Kidney (tissue), 22 donors: ENCODE measurements around the gene PEX26. TPM values are rescaled to one million over a fixed set of nuclear protein-coding genes. Genes with fewer than 3 reads are reported as not detected.

Source experiments
- DNase-seq, 5 donors: peaks; one replicate each; pipeline ENCODE4 v3.0.0-alpha.2; 2013 to 2020
- FAIRE-seq: peaks from 2 replicates; lab custom pipeline; 2012; peaks lifted over from hg19 to GRCh38; lab: Jason Lieb, UNC
- H3K27ac ChIP-seq, 2 donors: one replicate each; pipeline ENCODE4 v1.7.0; 2013; ENCODE audit warnings: low read depth in 2 of 2, low read length in 2 of 2, inconsistent platforms in 1 of 2
- H3K27me3 ChIP-seq: one replicate; pipeline ENCODE4 v1.7.1; 2013; ENCODE audit warnings: low read length, inconsistent platforms; ENCODE audit not compliant: control insufficient read depth, insufficient read depth
- H3K36me3 ChIP-seq, 3 donors: one replicate each; pipeline versions ENCODE4 v1.7.0 to v1.7.1; 2013; ENCODE audit warnings: low read length in 3 of 3, control low read depth in 1 of 3, inconsistent platforms in 1 of 3; ENCODE audit not compliant: insufficient read depth in 3 of 3, control insufficient read depth in 2 of 3
- H3K4me1 ChIP-seq, 3 donors: one replicate each; pipeline versions ENCODE4 v1.7.0 to v1.7.1; 2013; ENCODE audit warnings: low read length in 3 of 3, inconsistent platforms in 1 of 3, low read depth in 1 of 3; ENCODE audit not compliant: control insufficient read depth in 2 of 3, insufficient read depth in 2 of 3
- H3K4me3 ChIP-seq, 3 donors: one replicate each; pipeline versions ENCODE4 v1.7.0 to v1.8.1; 2013; ENCODE audit warnings: low read length in 3 of 3, control low read depth in 1 of 3, inconsistent platforms in 1 of 3
- H3K9ac ChIP-seq, 3 donors: one replicate each; pipeline versions ENCODE4 v1.7.0 to v1.7.1; 2013; ENCODE audit warnings: low read length in 3 of 3, control low read depth in 1 of 3, inconsistent platforms in 1 of 3
- H3K9me3 ChIP-seq, 3 donors: one replicate each; pipeline versions ENCODE4 v1.7.0 to v1.7.1; 2013; ENCODE audit warnings: low read length in 3 of 3, control low read depth in 1 of 3, inconsistent platforms in 1 of 3; ENCODE audit not compliant: control insufficient read depth in 2 of 3, insufficient read depth in 1 of 3
- intact Hi-C: fragments of 100-400 bp; cut with DNase I; formaldehyde crosslinking; loops from one replicate; pipeline ENCODE4 v1.11.1; 2022
- long read RNA-seq, 10 donors: library from polyadenylated mRNA in 1 of 10; unstranded in 1 of 10; transcript quantifications; one replicate each; pipeline ENCODE4 v2.0.0 and lab custom pipeline, GENCODE V29; 2021 to 2026
- polyA plus RNA-seq: library from polyadenylated mRNA; stranded (reverse); fragments of 350-450 nt; fragmentation: Illumina TruSeq; extraction: RNeasy Lipid Tissue Mini Kit (QIAGEN cat#74804); gene quantifications from one replicate; pipeline ENCODE4 v1.2.3, GENCODE V29; 2014; ENCODE audit warnings: low read depth, low replicate concordance; ENCODE audit not compliant: insufficient read depth
- total RNA-seq: library from RNA; stranded (reverse); fragmentation: NEBNext Ultra II Directional; extraction: Animal tissue kit (Norgen Biotek cat#: 25700); gene quantifications from one replicate; pipeline ENCODE4 v1.2.1, GENCODE V29; 2021
- TF ChIP-seq, protein P1 (sequence below): IDR thresholded peaks from 3 replicates; pipeline ENCODE4 v1.5.1; 2012; ENCODE audit warnings: mild to moderate bottlenecking, moderate library complexity, borderline replicate concordance; ENCODE audit not compliant: insufficient read depth; ENCODE audit errors: extremely low read depth
- donor health status: control.
- donor health status: control.
- donor health status: control.
- donor health status: control.
- donor health status: control.
- donor health status: DM: yes; HTN: yes; CAD: no.
- donor health status: Normal renal cell carcinoma (clear cell type).

PEX26 gene
- 45.2 TPM for total RNA-seq
- polyA plus RNA-seq = 18.1 TPM
- long read RNA-seq, donor 1, full-length matches to known transcripts = 3 of 3 reads
- long read RNA-seq, donor 1, partial matches to known transcripts = 0 of 3 reads
- long read RNA-seq, donor 1, other reads (novel, unspliced or antisense) = 0 of 3 reads
- long read RNA-seq, donor 2, partial matches to known transcripts = 0 of 1 reads
- long read RNA-seq, donor 2, other reads (novel, unspliced or antisense) = 0 of 1 reads
- long read RNA-seq, donor 3, full-length matches to known transcripts = 1 of 17 reads
- long read RNA-seq, donor 3, partial matches to known transcripts = 16 of 17 reads
- long read RNA-seq, donor 3, other reads (novel, unspliced or antisense) = 0 of 17 reads
- long read RNA-seq, donor 4, partial matches to known transcripts = 9 of 11 reads
- long read RNA-seq, donor 4, other reads (novel, unspliced or antisense) = 0 of 11 reads
- long read RNA-seq, donor 5 = 0 reads
- long read RNA-seq, donor 6 = 0 reads
- long read RNA-seq, donor 7, full-length matches to known transcripts = 2 of 17 reads
- long read RNA-seq, donor 7, partial matches to known transcripts = 0 of 17 reads
- long read RNA-seq, donor 7, other reads (novel, unspliced or antisense) = 15 of 17 reads
- long read RNA-seq, donor 8, partial matches to known transcripts = 35 of 37 reads
- long read RNA-seq, donor 8, other reads (novel, unspliced or antisense) = 0 of 37 reads
- long read RNA-seq, donor 9, partial matches to known transcripts = 22 of 22 reads
- long read RNA-seq, donor 9, other reads (novel, unspliced or antisense) = 0 of 22 reads
- long read RNA-seq, donor 10, partial matches to known transcripts = 47 of 47 reads
- long read RNA-seq, donor 10, other reads (novel, unspliced or antisense) = 0 of 47 reads

DNA sequence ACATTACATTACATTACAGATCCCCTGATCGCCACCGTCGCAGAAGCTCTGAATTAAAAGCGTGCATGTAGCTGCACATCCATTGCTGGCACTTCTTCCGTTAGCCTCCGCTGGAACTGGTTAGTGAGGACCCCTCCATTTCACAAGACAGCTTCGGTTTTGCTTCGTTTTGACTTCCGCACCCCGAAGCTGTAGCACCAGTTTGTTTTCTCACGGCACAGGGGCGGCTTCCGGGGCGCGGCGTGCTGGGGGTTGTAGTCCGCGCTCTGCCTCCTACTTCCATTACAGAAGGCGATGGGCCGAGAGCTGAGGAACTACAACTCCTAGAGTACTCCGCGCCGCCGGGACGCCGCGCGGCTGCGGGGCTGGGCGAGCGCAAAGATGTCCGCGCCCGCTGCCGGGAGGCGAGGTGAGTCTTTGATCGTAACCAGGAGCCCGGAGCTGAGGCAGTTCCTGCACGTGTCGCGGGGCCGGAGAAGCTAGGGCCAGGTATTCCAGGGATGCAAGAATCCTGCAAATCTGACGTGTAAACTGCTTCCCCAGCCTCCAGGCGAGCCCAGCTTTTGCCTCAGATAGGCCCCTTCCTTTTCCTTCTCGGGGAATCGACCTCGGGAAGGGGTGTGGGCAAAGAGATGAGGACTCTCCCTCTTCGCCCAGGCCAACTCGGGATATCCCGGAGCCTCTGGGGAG lies at the start of gene PEX26:
Gene PEX26, plus strand, starts transcription at position 352 of the 690 bp plus-strand sequence. CDS start 387 bp downstream, outside the sequence.
- TF ChIP-seq, protein P1, sequence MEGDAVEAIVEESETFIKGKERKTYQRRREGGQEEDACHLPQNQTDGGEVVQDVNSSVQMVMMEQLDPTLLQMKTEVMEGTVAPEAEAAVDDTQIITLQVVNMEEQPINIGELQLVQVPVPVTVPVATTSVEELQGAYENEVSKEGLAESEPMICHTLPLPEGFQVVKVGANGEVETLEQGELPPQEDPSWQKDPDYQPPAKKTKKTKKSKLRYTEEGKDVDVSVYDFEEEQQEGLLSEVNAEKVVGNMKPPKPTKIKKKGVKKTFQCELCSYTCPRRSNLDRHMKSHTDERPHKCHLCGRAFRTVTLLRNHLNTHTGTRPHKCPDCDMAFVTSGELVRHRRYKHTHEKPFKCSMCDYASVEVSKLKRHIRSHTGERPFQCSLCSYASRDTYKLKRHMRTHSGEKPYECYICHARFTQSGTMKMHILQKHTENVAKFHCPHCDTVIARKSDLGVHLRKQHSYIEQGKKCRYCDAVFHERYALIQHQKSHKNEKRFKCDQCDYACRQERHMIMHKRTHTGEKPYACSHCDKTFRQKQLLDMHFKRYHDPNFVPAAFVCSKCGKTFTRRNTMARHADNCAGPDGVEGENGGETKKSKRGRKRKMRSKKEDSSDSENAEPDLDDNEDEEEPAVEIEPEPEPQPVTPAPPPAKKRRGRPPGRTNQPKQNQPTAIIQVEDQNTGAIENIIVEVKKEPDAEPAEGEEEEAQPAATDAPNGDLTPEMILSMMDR = no peak
- H3K9ac ChIP-seq = peak within 1 kb of the TSS; percentile 76 to 96 (median 89)
- H3K9me3 ChIP-seq = no peaks in the 10 kb centered on the region
- H3K36me3 ChIP-seq = peaks cover 5 to 21% (median 14%) of the 10 kb centered on the region in 3 donors
- intact Hi-C loops = loop anchor here (10.0 kb wide), 2 partner anchors 173 to 253 kb away; no protein-coding TSS in a partner anchor
- peaks cover 0 to 13% (median 10%) of the 10 kb centered on the region in 3 donors for H3K4me1 ChIP-seq
- H3K27ac ChIP-seq = peak within 1 kb of the TSS; percentile 64 to 79
- DNase-seq (peak; percentile 93 to 98 (median 96)), FAIRE-seq (no peak)
- H3K27me3 ChIP-seq = no peaks in the 10 kb centered on the region
- peak within 1 kb of the TSS; percentile 88 to 100 (median 95) for H3K4me3 ChIP-seq

DNA sequence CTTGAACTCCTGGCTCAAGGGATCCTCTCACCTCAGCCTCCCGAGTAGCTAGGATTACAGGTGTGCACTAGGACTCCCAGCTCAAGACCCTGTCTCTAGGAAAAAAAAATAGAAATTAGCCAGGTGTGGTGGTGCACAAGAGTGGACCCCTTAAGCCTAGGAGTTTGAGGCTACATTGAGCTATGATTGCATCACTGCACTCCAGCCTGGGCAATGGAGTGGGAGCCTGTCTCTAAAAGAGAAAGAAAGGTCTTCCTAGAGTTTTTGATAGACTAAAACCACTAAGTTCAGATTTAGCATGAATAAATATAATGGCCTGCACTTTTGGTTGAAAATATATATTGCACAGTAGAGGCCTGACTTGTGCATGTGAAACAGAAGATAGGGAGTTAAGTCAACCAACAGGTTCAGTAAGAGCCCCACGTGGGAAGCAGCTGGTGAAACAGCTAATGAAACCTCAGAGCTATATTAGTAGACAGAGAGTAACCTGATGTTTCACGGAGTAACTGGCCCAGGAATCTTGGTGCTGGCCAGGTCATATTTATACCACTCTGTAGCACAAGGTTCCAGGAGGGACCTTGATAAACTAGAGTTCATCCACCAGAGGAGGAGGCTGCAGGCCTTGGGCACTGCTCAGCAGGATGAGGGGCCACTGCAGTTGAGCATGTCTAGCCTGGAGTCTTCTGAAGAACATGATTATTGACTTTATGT lies 48.8 kb upstream of the PEX26 start:
- H3K36me3 ChIP-seq = no peaks in the 10 kb centered on the region
- H3K4me3 ChIP-seq = no peak overlapping the region
- FAIRE-seq (no peak), DNase-seq (no peak)
- H3K27ac ChIP-seq = no peak overlapping the region
- TF ChIP-seq, protein P1 = no peak
- peaks cover 0 to 8% (median 7%) of the 10 kb centered on the region in 3 donors for H3K4me1 ChIP-seq
- intact Hi-C loops = no loop called here
- no peaks in the 10 kb centered on the region for H3K9me3 ChIP-seq
- no peak overlapping the region for H3K9ac ChIP-seq
- H3K27me3 ChIP-seq = no peaks in the 10 kb centered on the region

DNA sequence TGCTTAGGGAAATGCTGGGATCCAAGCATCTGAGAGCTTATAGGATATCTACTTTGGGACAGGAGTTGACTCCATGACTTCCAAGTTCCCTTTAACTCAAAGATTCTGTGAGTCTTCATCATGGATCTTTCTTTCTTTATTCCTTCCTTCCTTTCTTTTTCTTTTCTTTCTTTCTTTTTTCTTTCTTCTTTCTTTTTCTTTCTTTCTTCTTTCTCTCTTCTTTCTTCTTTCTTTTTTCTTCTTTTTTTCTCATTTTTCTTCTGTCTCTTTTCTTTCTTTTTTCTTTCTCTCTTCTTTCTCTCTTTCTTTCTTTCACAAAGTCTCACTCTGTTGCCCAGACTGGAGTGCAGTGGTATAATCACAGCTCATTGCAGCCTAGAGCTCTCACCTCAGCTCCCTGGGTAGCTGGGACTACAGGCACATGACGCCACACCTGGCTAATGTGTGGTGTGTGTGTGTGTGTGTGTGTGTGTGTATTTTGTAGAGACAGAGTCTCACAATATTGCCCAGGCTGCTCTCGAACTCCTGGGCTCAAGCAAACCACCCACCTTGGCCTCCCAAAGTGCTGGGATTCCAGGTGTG lies 48.0 kb upstream of the PEX26 start:
- Histone ChIP-seq H3K36me3 (no peaks in the 10 kb centered on the region), H3K27me3 (no peaks in the 10 kb centered on the region), H3K9ac (no peak overlapping the region), H3K27ac (no peak overlapping the region), H3K9me3 (no peaks in the 10 kb centered on the region), H3K4me1 (peaks cover 0 to 10% (median 2%) of the 10 kb centered on the region in 3 donors), H3K4me3 (no peak overlapping the region)
- intact Hi-C loops = no loop called here
- FAIRE-seq (no peak), DNase-seq (no peak)
- TF ChIP-seq, protein P1 = no peak
